Measurements from ENCODE around the gene LMO4.

Gene LMO4

GRCh38 chr1:87358219-87358618 is 29.5 kb downstream of the LMO4 start:
- DNase-seq (ENCODE audit: low spot score) = no peak

GRCh38 chr1:87359586-87359985 is 30.9 kb downstream of the LMO4 start:
- DNase-seq (ENCODE audit: low spot score) = no peak

GRCh38 chr1:87362063-87362833 is 33.6 kb downstream of the LMO4 start:
- no peak for DNase-seq (ENCODE audit: low spot score)

- DNase-seq (ENCODE audit: low spot score) = no peak
These were observed 34.2 kb downstream of the LMO4 start for GRCh38 chr1:87362834-87363426.

GRCh38 chr1:87367549-87367948 is 38.9 kb downstream of the LMO4 start:
- no peak for DNase-seq (ENCODE audit: low spot score)

- no peak for DNase-seq (ENCODE audit: low spot score)
These were observed 40.2 kb downstream of the LMO4 start for GRCh38 chr1:87368907-87369306.

GRCh38 chr1:87369736-87370478 is 41.2 kb downstream of the LMO4 start:
- DNase-seq (ENCODE audit: low spot score) = no peak

GRCh38 chr1:87370544-87370943 is 41.9 kb downstream of the LMO4 start:
- DNase-seq (ENCODE audit: low spot score) = no peak

- DNase-seq (ENCODE audit: low spot score) = no peak
These were observed 50.6 kb downstream of the LMO4 start for GRCh38 chr1:87379306-87379705.

- no peak for DNase-seq (ENCODE audit: low spot score)
These were observed 57.6 kb downstream of the LMO4 start for GRCh38 chr1:87386217-87386790.

GRCh38 chr1:87388411-87388810 is 59.7 kb downstream of the LMO4 start:
- DNase-seq (ENCODE audit: low spot score) = no peak

GRCh38 chr1:87389011-87389410 is 60.3 kb downstream of the LMO4 start:
- no peak for DNase-seq (ENCODE audit: low spot score)

GRCh38 chr1:87389546-87389945 is 60.9 kb downstream of the LMO4 start:
- no peak for DNase-seq (ENCODE audit: low spot score)

- DNase-seq (ENCODE audit: low spot score) = no peak
These were observed 63.8 kb downstream of the LMO4 start for GRCh38 chr1:87392248-87393192.

- DNase-seq (ENCODE audit: low spot score) = no peak
These were observed 64.9 kb downstream of the LMO4 start for GRCh38 chr1:87393445-87394085.

GRCh38 chr1:87394513-87394912 is 65.8 kb downstream of the LMO4 start:
- DNase-seq (ENCODE audit: low spot score) = no peak

GRCh38 chr1:87394982-87395381 is 66.3 kb downstream of the LMO4 start:
- DNase-seq (ENCODE audit: low spot score) = no peak

Data from hematopoietic multipotent progenitor cell treated with erythropoietin and hydrocortisone succinate and interleukin-3 and kit ligand, for 15 days (in vitro differentiated cells).